Measurements from ENCODE around the gene SLC24A3. TPM values are rescaled to one million over a fixed set of nuclear protein-coding genes. Genes with fewer than 3 reads are reported as not detected.

The SLC24A3 gene
- total and polyA plus RNA-seq, 2 donors from 2014 or later = 0.86 to 5.2 TPM

GRCh38 chr20:19407196-19407595 lies 194.8 kb downstream of the SLC24A3 start:
- Histone ChIP-seq H3K9me3 (ENCODE audit: control insufficient read depth in 2 of 3, insufficient read depth in 1 of 3, low read length in 3 of 3) (no peaks in the 10 kb centered on the region), H3K27me3 (ENCODE audit: control insufficient read depth, insufficient read depth, low read length) (no peaks in the 10 kb centered on the region), H3K36me3 (ENCODE audit: control insufficient read depth in 2 of 3, insufficient read depth in 3 of 3, low read length in 3 of 3) (no peaks in the 10 kb centered on the region), H3K27ac (ENCODE audit: low read depth in 2 of 2, low read length in 2 of 2) (peak overlapping the region in 1 of 2 donors; percentile 0), H3K9ac (ENCODE audit: low read length in 3 of 3) (no peak overlapping the region), H3K4me3 (ENCODE audit: low read length in 3 of 3) (no peak overlapping the region), H3K4me1 (ENCODE audit: control insufficient read depth in 2 of 3, insufficient read depth in 2 of 3, low read depth in 1 of 3, low read length in 3 of 3) (peaks cover 0 to 11% (median 0%) of the 10 kb centered on the region in 3 donors)
- TF ChIP-seq, protein P1, sequence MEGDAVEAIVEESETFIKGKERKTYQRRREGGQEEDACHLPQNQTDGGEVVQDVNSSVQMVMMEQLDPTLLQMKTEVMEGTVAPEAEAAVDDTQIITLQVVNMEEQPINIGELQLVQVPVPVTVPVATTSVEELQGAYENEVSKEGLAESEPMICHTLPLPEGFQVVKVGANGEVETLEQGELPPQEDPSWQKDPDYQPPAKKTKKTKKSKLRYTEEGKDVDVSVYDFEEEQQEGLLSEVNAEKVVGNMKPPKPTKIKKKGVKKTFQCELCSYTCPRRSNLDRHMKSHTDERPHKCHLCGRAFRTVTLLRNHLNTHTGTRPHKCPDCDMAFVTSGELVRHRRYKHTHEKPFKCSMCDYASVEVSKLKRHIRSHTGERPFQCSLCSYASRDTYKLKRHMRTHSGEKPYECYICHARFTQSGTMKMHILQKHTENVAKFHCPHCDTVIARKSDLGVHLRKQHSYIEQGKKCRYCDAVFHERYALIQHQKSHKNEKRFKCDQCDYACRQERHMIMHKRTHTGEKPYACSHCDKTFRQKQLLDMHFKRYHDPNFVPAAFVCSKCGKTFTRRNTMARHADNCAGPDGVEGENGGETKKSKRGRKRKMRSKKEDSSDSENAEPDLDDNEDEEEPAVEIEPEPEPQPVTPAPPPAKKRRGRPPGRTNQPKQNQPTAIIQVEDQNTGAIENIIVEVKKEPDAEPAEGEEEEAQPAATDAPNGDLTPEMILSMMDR (IDR thresholded peaks at IDR 0.05; ENCODE audit: borderline replicate concordance, extremely low read depth, insufficient read depth) = no peak
- no peak for FAIRE-seq
- no peak for DNase-seq
- intact Hi-C loops (cut with DNase I) = no loop called here

DNA sequence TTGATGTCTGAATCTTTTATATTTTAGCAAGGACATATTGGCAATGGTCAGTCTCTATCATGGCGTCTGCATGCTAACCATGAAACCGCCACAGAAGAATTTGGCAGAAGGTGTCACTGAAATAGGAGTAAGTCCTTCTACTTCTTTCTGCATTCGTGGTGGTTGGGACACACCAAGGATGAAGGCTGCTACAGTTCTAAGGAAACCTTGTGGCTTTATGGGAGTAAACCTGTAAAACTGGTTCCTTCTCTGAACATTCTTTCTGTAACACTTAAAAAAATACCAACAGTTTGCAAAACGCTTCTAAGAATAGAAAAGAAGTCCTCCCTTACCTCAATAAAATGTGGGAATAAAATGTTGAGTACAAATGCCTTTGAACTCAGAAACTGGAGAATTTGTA lies 195.3 kb downstream of the SLC24A3 start:
- no peaks in the 10 kb centered on the region for H3K36me3 ChIP-seq (ENCODE audit: control insufficient read depth in 2 of 3, insufficient read depth in 3 of 3, low read length in 3 of 3)
- no peaks in the 10 kb centered on the region for H3K9me3 ChIP-seq (ENCODE audit: control insufficient read depth in 2 of 3, insufficient read depth in 1 of 3, low read length in 3 of 3)
- H3K4me3 ChIP-seq (ENCODE audit: low read length in 3 of 3) = no peak overlapping the region
- peaks cover 0 to 11% (median 0%) of the 10 kb centered on the region in 3 donors for H3K4me1 ChIP-seq (ENCODE audit: control insufficient read depth in 2 of 3, insufficient read depth in 2 of 3, low read depth in 1 of 3, low read length in 3 of 3)
- FAIRE-seq (peak; percentile 45), DNase-seq (peak in 2 of 5 donors; percentile 75 to 76)
- H3K9ac ChIP-seq (ENCODE audit: low read length in 3 of 3) = no peak overlapping the region
- peak overlapping the region in 1 of 2 donors; percentile 16 for H3K27ac ChIP-seq (ENCODE audit: low read depth in 2 of 2, low read length in 2 of 2)
- intact Hi-C loops (cut with DNase I) = no loop called here
- TF ChIP-seq, protein P1 (IDR thresholded peaks at IDR 0.05; ENCODE audit: borderline replicate concordance, extremely low read depth, insufficient read depth) = no peak
- H3K27me3 ChIP-seq (ENCODE audit: control insufficient read depth, insufficient read depth, low read length) = no peaks in the 10 kb centered on the region

DNA sequence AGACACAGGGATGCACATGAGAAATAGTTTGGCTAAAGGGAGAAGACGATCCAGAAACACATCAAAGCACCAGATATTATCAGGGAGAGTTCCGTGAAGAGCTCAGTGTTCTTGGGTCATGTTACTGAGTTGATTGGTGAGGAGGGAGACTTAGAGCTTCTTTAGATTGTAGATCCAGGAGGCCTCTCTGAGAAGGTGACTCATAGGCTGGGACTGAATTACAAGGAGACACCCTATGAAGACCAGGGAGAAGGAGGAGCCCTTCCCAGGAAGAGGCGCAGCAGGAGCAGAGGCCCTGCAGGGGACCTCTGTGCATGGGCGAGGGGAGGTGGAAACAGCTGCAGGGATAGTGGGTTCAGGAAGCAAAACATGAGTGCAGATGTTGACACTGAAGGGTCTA lies 196.5 kb downstream of the SLC24A3 start:
- Histone ChIP-seq H3K9me3 (ENCODE audit: control insufficient read depth in 2 of 3, insufficient read depth in 1 of 3, low read length in 3 of 3) (no peaks in the 10 kb centered on the region), H3K27ac (ENCODE audit: low read depth in 2 of 2, low read length in 2 of 2) (no peak overlapping the region), H3K4me3 (ENCODE audit: low read length in 3 of 3) (no peak overlapping the region), H3K27me3 (ENCODE audit: control insufficient read depth, insufficient read depth, low read length) (no peaks in the 10 kb centered on the region), H3K36me3 (ENCODE audit: control insufficient read depth in 2 of 3, insufficient read depth in 3 of 3, low read length in 3 of 3) (no peaks in the 10 kb centered on the region), H3K4me1 (ENCODE audit: control insufficient read depth in 2 of 3, insufficient read depth in 2 of 3, low read depth in 1 of 3, low read length in 3 of 3) (peaks cover 0 to 11% (median 0%) of the 10 kb centered on the region in 3 donors), H3K9ac (ENCODE audit: low read length in 3 of 3) (no peak overlapping the region)
- DNase-seq (no peak), FAIRE-seq (no peak)
- intact Hi-C loops (cut with DNase I) = no loop called here
- TF ChIP-seq, protein P1 (IDR thresholded peaks at IDR 0.05; ENCODE audit: borderline replicate concordance, extremely low read depth, insufficient read depth) = no peak

- FAIRE-seq = no peak
Observed at GRCh38 chr20:19411811-19412210, 199.4 kb downstream of the SLC24A3 start.

More at GRCh38 chr20:19411811-19412210, 199.4 kb downstream of the SLC24A3 start:
- Histone ChIP-seq H3K4me1 (ENCODE audit: control insufficient read depth in 2 of 3, insufficient read depth in 2 of 3, low read depth in 1 of 3, low read length in 3 of 3) (peaks cover 0 to 8% (median 0%) of the 10 kb centered on the region in 3 donors), H3K9me3 (ENCODE audit: control insufficient read depth in 2 of 3, insufficient read depth in 1 of 3, low read length in 3 of 3) (no peaks in the 10 kb centered on the region), H3K4me3 (ENCODE audit: low read length in 3 of 3) (no peak overlapping the region), H3K9ac (ENCODE audit: low read length in 3 of 3) (no peak overlapping the region), H3K27me3 (ENCODE audit: control insufficient read depth, insufficient read depth, low read length) (no peaks in the 10 kb centered on the region), H3K27ac (ENCODE audit: low read depth in 2 of 2, low read length in 2 of 2) (no peak overlapping the region), H3K36me3 (ENCODE audit: control insufficient read depth in 2 of 3, insufficient read depth in 3 of 3, low read length in 3 of 3) (no peaks in the 10 kb centered on the region)
- TF ChIP-seq, protein P1 (IDR thresholded peaks at IDR 0.05; ENCODE audit: borderline replicate concordance, extremely low read depth, insufficient read depth) = no peak
- intact Hi-C loops (cut with DNase I) = no loop called here
- DNase-seq = no peak

Measured in kidney (tissue), 14 donors.